GM12873 (cell line): ENCODE results near the gene FNBP1L.

Source experiments
- TF ChIP-seq, protein P1 (sequence below): IDR thresholded peaks from 2 replicates; pipeline ENCODE4 v1.5.1; 2012; ENCODE audit warnings: low read depth, mild to moderate bottlenecking, moderate library complexity, low read length, control low read depth; ENCODE audit not compliant: insufficient read depth; ENCODE audit errors: missing control alignments

Gene FNBP1L

GRCh38 chr1:93565496-93566206 is 117.7 kb downstream of the FNBP1L start:
- TF ChIP-seq, protein P1, sequence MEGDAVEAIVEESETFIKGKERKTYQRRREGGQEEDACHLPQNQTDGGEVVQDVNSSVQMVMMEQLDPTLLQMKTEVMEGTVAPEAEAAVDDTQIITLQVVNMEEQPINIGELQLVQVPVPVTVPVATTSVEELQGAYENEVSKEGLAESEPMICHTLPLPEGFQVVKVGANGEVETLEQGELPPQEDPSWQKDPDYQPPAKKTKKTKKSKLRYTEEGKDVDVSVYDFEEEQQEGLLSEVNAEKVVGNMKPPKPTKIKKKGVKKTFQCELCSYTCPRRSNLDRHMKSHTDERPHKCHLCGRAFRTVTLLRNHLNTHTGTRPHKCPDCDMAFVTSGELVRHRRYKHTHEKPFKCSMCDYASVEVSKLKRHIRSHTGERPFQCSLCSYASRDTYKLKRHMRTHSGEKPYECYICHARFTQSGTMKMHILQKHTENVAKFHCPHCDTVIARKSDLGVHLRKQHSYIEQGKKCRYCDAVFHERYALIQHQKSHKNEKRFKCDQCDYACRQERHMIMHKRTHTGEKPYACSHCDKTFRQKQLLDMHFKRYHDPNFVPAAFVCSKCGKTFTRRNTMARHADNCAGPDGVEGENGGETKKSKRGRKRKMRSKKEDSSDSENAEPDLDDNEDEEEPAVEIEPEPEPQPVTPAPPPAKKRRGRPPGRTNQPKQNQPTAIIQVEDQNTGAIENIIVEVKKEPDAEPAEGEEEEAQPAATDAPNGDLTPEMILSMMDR, result no peak

GRCh38 chr1:93566227-93566626 is 118.3 kb downstream of the FNBP1L start:
- TF ChIP-seq, protein P1, result no peak

DNA sequence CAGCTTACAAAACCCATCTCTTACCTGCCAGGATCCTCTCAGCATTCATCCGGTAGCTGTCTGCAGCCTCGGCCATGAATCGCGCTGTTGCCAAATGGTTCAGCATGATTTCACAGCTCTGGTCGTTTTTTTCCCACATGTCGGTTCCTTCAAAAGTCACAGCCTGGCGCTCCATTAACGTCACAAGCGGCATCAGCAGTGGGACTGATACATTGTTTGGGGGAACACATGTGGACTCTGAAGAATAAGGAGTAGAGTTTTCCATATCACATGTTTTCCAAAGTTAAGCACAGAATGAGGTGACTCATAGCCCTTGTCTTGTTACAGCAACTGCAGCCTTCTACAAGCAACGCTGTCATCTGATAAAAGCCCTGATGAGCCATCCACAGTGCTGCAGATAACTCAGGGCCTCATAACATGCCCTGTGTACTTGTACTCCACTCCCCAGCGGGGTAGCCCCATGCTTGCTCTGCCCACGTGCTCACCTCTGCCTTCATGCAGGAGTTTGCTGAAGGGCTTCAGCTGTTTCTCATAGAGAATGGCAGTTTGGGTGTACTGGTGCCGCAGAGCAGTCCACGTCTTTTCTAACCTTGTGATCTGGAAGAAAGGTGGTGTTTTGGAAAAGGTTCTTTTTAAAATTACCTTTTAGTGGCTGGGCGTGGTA is 119.5 kb downstream of the FNBP1L start:
- TF ChIP-seq, protein P1, result no peak

- TF ChIP-seq, protein P1, result no peak
Measured at GRCh38 chr1:93569489-93569888, 121.6 kb downstream of the FNBP1L start.

GRCh38 chr1:93571623-93572310 is 123.8 kb downstream of the FNBP1L start:
- TF ChIP-seq, protein P1, result no peak

DNA sequence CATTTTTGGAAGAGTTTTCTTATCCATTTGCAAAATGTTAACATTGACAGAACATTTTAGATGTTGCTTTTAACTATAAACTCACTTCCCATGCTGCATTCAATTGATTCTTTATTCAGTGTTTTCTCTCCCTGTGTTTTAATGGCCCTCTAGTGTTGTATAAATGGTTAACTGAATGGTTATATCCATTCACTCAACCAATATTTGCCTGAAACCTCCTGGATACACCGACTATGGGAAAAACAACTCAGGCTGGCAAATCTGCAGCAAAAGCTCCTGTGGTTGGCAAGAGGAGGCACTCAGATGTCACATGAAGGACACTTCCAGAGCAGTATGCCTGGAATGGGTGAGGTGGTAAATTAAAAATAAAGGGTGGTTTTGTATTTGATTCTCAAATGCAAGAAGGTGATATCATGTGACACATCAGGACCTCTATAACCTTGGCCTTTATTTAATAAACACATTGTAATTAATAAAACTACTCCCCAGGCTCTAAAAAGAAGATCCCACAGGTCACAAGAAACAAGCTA is 126.1 kb downstream of the FNBP1L start:
- TF ChIP-seq, protein P1, result no peak

- TF ChIP-seq, protein P1, result no peak
Measured at GRCh38 chr1:93574511-93574910, 126.6 kb downstream of the FNBP1L start.
